Hindlimb muscle (tissue), 1 donor: ENCODE results near the gene SART1. TPM values are rescaled to one million over a fixed set of nuclear protein-coding genes. Genes with fewer than 3 reads are reported as not detected.
"Not testable (repeated sequence)": the region's sequence is repeated elsewhere in the genome, so short reads cannot be mapped to it uniquely, and the experiment has no call there.

Experiments
- DNase-seq: peaks from one replicate; pipeline ENCODE4 v3.0.0-alpha.2; 2013
- polyA plus RNA-seq: library from polyadenylated mRNA; unstranded; fragments of 120-200 nt; gene quantifications from one replicate; pipeline ENCODE4 v1.2.1, GENCODE V29; 2013; ENCODE audit not compliant: insufficient read length

The SART1 gene
- polyA plus RNA-seq, 1 donor = 46.2 TPM

GRCh38 chr11:66001942-66002647 is 40.6 kb downstream of the SART1 start, which contains the start of the genes BANF1 and EIF1AD:
Gene BANF1, plus strand, starts transcription at chr11:66002503. Its CDS starts 748 bp downstream, at chr11:66003251.
Gene EIF1AD, minus strand, starts transcription at chr11:66002157. Its CDS starts 1,768 bp downstream, at chr11:66000389.
- peak; percentile 97 for DNase-seq

- no peak for DNase-seq
These were observed 41.2 kb downstream of the SART1 start for GRCh38 chr11:66002648-66003225.

GRCh38 chr11:66003291-66003690 is 41.8 kb downstream of the SART1 start:
- DNase-seq = no peak

GRCh38 chr11:66004186-66004585 is 42.7 kb downstream of the SART1 start:
- no peak for DNase-seq

GRCh38 chr11:66006134-66006890 is 44.8 kb downstream of the SART1 start:
- DNase-seq = no peak

- DNase-seq = no peak
These were observed 45.3 kb downstream of the SART1 start for GRCh38 chr11:66006891-66007176.

GRCh38 chr11:66007201-66007634 is 45.7 kb downstream of the SART1 start:
- no peak for DNase-seq

- DNase-seq = no peak
These were observed 46.5 kb downstream of the SART1 start for GRCh38 chr11:66008095-66008467.

GRCh38 chr11:66008468-66009101 is 47.1 kb downstream of the SART1 start:
- no peak for DNase-seq

GRCh38 chr11:66010036-66010435 is 48.5 kb downstream of the SART1 start:
- DNase-seq = not testable (repeated sequence)

- DNase-seq = no peak
These were observed 49.8 kb downstream of the SART1 start for GRCh38 chr11:66011239-66011784.

GRCh38 chr11:66011785-66012303 is 50.3 kb downstream of the SART1 start, which contains the start of gene CST6:
Gene CST6, plus strand, starts transcription at chr11:66012008. Its CDS starts 37 bp downstream, at chr11:66012045.
- no peak for DNase-seq

- DNase-seq = no peak
These were observed 50.9 kb downstream of the SART1 start for GRCh38 chr11:66012371-66012945.

- DNase-seq = no peak
These were observed 51.6 kb downstream of the SART1 start for GRCh38 chr11:66012946-66013761.

- DNase-seq = no peak
These were observed 52.2 kb downstream of the SART1 start for GRCh38 chr11:66013762-66014100.

- DNase-seq = no peak
These were observed 53.4 kb downstream of the SART1 start for GRCh38 chr11:66014804-66015453.

GRCh38 chr11:66015454-66015881 is 53.9 kb downstream of the SART1 start:
- no peak for DNase-seq

- DNase-seq = no peak
These were observed 54.6 kb downstream of the SART1 start for GRCh38 chr11:66015936-66016792.

GRCh38 chr11:66016793-66017177 is 55.3 kb downstream of the SART1 start:
- DNase-seq = no peak

GRCh38 chr11:66017321-66017720 is 55.8 kb downstream of the SART1 start:
- DNase-seq = no peak
